ENCODE data around the gene RBM5. TPM values are rescaled to one million over a fixed set of nuclear protein-coding genes. Genes with fewer than 3 reads are reported as not detected.

Gene RBM5
- total RNA-seq, 1 experiment from 2014 or later, result 33.5 TPM

DNA sequence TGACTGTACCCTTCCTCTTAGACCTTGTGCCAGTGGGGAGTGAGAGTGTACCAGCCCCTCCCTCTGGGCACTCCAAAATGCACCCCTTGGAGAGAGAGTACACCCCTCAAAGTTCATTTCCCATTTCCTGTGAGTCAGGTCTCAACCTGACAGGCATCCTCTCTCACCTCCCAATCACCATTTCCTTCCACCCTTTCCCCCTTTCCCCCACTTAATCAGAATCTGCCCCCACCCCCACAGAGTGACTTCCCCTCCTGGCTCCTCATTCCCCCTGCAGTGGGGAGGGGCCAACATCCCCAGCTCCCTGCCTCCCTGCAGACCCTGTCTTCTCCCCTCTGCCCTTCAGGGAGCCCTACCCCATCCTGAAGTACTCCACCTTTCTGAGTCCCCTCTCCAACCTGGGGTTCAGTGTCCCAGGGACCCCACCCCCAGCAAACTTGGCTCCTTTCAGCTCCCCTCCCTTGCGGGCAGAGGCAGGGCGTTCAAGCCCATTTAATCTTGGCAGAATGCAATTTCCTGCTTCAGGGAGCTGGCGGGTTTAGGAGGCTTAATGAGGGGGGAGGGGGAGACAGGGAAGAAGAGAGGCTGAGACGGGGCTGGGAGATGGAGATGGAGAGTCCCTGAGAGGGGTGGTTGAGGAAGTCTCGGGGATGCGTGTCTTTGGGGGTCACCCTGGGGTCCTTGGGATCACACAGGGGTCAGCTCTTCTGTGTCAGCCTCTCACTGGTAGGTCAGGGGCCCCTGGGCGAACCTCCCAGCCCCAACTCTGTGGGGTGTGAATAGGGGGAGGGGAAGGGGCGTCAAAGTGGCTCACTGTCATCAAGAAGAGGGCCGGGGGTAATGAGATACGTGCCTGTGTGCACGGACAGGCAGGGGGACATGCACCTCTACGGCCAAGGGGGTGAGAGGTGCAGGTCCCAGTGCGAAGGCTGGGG, 49.8 kb downstream of the RBM5 start:
- DNase-seq (ENCODE audit: low spot score), result no peak

DNA sequence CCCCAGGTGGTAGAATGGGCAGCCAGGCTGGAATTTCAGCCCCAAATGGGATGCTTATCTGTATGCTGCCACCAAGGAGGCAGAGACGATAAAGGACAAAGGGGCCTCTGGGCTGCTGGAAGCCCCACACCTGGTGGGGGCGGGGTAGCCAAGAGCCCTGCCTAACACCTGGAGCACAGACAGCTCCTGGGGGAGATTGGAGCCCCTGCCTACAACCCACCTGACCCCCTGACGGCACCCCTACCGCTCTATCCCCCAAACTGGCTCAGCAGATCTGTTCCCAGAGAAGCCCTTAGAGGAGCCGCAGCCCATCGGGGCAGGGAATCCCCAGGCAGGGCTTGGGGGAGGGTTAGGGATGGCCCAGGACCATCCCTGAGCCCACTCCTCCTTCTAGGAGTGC, 50.6 kb downstream of the RBM5 start:
- DNase-seq (ENCODE audit: low spot score), result no peak

DNA sequence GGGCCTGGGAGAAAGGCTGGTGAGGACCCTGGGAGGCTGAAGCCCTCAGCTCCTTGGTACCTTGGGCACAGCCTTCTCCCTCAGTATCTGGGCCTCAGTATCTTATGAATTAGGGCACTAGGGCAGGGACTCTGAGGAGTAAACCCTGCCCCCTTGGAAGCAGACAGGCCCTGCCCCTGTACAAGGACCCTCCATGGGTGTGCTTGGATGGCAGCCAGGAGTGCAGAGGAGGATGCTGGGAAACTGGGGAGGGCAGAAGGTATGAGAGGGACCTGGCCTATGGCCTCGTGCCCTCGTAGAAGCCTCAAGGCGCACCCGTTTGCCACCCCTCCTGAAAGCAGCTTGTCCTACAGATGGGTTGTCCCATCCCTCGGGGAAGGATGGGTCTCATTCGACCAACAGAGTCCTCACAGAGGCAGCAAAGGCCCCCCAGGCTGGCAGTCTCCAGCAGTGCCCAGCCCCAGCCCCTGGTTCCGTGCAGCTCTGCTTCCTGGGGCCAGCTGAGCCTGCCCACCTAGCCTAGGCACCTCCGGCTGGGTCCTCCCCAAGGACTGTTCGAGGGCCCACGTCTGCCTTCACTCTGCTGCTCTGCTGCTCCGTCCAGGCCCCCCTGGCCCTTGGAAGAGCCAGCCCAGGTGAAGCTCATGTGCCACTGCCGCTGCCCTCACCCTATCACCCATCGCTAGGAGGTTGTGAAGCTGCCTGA, 51.2 kb downstream of the RBM5 start:
- DNase-seq (ENCODE audit: low spot score), result no peak

DNA sequence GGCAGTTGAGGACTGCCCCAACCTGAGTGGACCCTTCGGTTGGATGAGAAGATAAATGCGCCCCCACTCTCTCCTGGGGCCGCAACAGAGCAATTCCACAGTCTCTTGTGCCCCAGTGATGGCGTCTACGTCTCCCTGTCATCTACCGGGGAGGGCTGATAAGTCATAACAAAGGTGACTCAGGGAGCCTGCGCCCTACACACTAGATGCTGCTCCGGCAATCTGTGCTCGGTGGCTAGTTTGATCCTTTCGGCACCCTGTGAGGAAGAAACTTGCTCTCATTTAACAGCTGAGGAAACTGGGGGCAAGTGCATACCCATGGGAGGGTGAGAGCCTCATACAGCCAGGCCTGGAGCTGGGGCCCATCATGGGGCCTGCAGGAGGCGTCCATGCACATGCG, 52.3 kb downstream of the RBM5 start:
- DNase-seq (ENCODE audit: low spot score), result no peak

DNA sequence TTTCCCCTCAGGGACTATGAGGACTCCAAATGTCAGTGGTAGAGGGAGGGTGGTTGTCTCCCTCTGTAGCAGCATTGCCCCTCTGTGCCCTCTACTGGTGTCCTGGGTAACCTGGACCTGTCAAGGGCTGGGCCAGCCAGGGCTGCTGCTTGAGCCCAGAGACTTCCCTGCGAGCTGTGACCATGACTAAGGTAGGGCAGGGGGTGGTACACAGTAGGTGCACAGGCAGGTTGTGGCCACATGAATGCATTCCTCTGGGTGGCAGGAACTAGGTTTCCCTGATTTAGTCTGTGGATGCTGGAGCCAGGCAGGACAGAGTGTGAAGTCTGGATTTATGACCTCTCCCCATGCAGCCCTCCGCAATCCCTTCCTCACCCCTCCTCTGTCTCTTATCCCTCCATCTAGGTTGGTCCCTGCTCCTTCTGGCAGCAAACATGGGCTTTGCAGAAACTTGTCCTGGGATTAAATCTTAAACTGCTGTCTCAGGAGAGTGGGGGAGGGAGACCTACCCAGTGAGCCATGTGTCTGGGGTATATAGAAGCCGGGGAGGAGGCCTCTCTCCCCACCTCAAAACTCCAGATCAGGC, 57.7 kb downstream of the RBM5 start:
- no peak for DNase-seq (ENCODE audit: low spot score)

DNA sequence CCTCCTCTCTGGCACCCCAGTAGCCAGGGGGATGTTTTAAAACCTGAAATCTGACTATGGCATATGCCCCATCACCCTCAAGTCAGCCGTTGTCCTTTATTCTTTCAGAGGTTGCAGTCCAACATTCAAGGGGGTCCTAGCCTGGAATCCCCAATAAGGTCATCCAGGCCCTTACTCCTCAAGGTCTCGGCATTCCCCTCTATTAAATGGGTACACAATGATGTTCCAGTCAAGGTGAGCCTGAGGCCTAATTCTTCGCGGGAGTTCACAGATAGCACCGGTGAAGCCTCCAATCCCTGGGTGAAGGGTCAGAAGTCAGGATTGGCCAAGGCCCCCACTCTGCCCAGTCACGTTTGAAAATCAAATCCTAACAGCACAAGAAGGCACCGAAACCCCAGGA, 58.3 kb downstream of the RBM5 start:
- DNase-seq (ENCODE audit: low spot score), result no peak

DNA sequence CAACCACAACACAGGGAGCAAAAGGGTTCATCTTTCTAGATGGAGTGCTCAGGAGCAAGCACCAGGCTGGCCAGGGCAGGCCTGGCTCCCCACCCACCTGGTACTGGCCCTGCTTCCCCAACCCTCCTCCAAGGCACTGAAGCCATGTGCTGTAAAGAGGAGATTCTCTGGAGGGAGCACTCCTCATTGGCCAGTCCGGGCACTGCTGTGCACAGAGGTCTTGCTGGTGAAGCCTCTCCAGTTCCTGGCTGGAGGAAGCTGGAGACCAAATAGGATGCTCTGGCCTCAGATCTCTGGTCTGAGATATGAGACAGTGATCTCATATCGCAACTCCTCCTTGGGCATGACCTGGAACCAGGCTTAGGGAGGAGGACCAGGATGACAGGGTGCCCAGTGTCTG, 58.7 kb downstream of the RBM5 start:
- no peak for DNase-seq (ENCODE audit: low spot score)

GRCh38 chr3:50147861-50148260, 59.1 kb downstream of the RBM5 start:
- DNase-seq (ENCODE audit: low spot score), result no peak

DNA sequence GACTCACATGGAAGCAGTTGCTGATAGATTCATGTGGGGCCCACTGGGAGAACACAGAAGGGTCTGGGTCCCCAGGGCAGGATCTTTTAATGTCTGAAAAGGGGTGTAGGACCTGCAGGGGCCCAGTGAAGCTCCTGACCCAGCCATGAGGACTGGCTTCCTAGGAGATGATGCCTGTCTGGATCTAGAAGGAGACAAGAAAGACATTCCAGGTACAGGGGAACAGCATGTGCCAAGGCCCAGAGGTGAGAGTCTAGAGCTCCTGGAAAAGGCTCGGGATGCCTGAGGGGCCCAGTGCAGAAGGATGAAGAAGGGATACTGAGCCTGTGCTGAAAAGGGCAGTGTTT, 61.7 kb downstream of the RBM5 start:
- no peak for DNase-seq (ENCODE audit: low spot score)

DNA sequence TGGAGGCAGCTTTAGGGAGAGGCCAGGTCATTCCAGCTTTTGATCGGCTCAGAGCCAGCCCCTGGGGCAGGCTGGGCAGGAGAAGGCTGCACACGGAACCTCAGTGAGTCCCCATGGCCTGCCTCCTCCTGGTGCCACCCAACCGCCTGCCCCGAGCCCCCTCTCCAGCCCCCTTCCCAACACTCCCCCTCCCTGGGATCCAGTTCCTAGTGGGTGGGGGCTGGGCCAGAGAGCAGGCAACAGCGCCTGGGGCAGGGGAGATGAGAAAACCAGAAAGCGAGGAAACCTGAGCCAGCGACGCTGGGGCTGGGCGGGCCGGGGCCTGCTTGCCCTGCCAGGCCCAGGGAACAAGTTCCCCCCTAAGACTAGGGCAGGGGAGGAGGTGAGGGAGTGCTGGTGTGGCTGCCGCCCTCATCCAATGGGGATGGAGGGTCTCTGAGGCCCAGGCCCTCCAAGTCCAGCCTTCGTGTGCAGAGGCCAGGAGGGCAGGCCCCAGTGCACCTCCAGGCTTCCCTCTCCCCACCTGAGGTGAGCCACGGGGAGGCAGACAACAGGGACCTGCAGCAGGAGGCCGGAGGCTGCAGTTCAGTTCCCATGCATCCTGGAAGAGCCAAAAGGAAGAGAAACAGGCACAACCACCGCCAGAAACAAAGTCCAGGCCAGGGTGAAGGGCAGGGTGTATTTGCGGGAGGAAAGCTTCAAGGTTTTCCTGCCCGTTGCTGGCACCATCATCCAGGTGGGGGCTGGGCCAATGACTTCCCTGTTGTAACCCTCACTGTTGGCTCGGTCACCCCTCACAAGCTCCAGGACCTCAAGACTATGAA, 62.4 kb downstream of the RBM5 start:
- DNase-seq (ENCODE audit: low spot score), result no peak

DNA sequence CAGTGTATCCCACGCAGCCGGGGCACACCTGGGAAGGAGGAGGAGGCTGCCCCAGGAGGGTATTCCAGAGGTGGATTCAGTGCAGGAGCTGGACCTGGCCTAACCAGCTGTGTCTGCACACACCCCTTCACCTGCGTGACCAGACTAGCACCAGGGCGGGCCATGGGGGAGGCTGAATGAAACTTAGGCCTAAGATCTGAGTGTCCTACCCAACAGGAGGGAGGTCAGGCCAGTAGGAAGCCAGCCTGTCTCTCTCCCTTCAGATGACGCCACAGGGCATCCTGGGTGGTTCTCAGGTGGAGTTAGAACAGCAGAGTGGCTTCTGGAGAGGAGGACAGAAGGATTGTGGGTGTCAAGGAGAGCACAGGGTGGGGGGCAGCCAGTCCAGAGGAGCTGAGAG, 63.0 kb downstream of the RBM5 start:
- no peak for DNase-seq (ENCODE audit: low spot score)

GRCh38 chr3:50153782-50154475, 65.2 kb downstream of the RBM5 start:
- no peak for DNase-seq (ENCODE audit: low spot score)

DNA sequence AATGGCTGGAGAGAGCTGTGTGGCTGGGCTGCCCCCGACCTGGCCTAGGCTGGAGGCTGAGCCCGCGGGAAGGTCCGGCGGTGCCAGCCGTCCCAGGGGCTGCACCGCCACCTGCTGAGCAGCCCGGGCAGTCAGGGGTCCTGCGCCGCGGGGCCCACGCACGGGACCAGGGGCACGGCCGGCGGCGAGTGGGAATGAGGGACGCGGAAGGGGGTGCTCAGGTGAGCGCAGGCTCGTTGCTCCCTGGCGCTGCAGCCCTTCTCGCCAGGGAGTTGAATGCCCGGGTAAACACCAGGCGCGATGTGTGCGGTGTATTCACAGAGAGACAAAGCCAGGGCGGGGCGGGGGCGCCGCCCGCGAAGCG, 65.7 kb downstream of the RBM5 start:
- DNase-seq (ENCODE audit: low spot score), result no peak

DNA sequence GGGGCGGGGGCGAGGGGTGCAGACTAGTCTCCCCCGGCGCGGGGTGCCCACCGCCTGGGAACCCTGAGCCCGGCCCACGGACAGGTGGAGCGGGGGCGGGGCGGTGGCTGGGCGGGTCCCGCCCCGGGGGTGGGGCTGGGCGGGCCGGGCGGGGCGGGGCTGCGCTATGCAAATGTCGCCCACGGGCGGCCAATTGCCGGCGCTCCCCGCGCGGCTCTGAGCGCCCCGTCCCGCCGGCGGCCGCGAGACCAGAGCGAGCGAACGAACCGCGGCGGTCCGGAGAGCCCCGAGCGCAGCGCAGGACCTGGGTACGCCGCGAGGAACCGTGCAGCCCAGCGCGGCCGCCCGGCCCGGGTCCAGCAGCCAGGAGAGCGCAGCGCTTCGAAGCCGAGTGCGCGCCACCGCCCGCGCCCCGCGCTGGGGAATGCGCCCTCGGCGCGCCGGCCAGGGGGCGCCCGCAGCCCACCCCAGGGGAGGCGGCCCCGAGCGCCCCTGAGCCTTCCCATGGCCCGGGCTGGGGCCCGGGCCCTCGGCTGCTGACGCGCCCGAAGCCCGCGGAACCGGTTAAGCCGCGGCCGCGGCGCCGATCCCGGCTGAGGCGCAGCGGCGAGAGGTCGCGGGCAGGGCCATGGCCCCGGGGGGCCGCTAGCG, 66.2 kb downstream of the RBM5 start, which contains the start of gene SEMA3F:
Gene SEMA3F, plus strand, starts transcription at position 485 of the 651 bp plus-strand sequence. CDS start 4,299 bp downstream, outside the sequence.
- peak; percentile 67 for DNase-seq (ENCODE audit: low spot score)

DNA sequence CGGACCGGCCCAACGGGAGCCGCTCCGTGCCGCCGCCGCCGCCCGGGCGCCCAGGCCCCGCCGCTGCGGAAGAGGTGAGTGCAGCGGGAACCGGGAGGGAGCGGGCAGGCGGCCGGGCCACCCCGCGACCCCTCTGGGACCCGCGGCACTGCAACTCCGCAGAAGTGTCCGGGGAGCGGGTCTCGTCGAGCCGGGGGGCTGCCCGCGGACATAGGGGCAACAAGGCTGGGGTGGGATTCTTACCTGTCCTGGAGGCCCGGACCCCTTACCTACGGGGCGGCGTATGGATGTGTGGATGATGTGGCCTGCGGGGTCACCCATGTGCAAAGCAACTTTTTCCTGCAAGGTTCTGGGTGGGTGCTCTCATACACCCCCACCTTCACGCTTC, 66.8 kb downstream of the RBM5 start:
- DNase-seq (ENCODE audit: low spot score), result no peak

DNA sequence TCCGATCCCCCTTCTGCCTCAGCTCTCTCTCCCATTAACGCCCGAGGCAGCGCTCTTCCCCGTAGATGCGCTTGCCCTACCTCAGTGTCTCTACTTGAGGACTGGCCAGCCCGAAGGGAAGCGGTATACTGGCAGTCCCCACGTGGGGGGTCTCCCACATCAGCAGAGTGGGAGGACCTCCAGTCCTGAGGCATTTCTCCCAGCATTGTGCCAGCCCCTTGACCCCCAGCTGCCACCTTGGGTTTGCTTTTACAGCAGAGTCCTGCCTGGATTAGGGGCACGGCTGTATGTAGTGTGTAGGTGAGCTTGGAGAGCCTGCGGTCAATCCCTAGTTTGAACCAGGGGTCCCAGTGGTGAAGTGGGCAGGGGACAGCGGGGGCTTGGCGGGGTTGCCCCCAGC, 67.2 kb downstream of the RBM5 start:
- no peak for DNase-seq (ENCODE audit: low spot score)

- DNase-seq (ENCODE audit: low spot score), result no peak
Measured at GRCh38 chr3:50156549-50157493, 68.1 kb downstream of the RBM5 start.

GRCh38 chr3:50157827-50158529, 69.3 kb downstream of the RBM5 start:
- no peak for DNase-seq (ENCODE audit: low spot score)

All from HT-29 (cell line).